ENCODE results near the gene KCNH1. TPM values are rescaled to one million over a fixed set of nuclear protein-coding genes. Genes with fewer than 3 reads are reported as not detected.

Gene KCNH1
- total RNA-seq, 1 experiment from 2014 or later, result not detected

- Histone ChIP-seq H3K36me3 (ENCODE audit: control insufficient read depth in 1 of 2, insufficient read depth in 2 of 2, low read length in 2 of 2) (no peaks in the 10 kb centered on the region), H3K4me3 (replicated peaks in 1 of 2; ENCODE audit: low read depth in 1 of 2, low read length in 2 of 2) (no peak overlapping the region), H2AFZ (ENCODE audit: low read depth, low read length, poor library complexity, severe bottlenecking) (no peak overlapping the region), H3K27me3 (ENCODE audit: insufficient read depth, low read length) (peaks cover 46% of the 10 kb centered on the region), H3K9me3 (ENCODE audit: control insufficient read depth in 1 of 2, insufficient read depth in 1 of 2, low read depth in 1 of 2, low read length in 2 of 2) (no peaks in the 10 kb centered on the region), H3K9ac (ENCODE audit: low read length) (no peak overlapping the region), H3K4me1 (ENCODE audit: control insufficient read depth in 1 of 2, insufficient read depth in 2 of 2, low read length in 2 of 2) (no peaks in the 10 kb centered on the region), H4K20me1 (ENCODE audit: insufficient read depth) (no peaks in the 10 kb centered on the region), H3K4me2 (ENCODE audit: low read length) (no peak overlapping the region), H3K27ac (ENCODE audit: low read depth, low read length) (no peak overlapping the region), H3K79me2 (ENCODE audit: insufficient read depth, low read length) (no peaks in the 10 kb centered on the region), H3K9me2 (ENCODE audit: insufficient read depth) (no peaks in the 10 kb centered on the region)
- BruUV-seq (replicated peaks), result no TSS peak
- intact Hi-C loops (cut with micrococcal nuclease), result no loop called here
- DNase-seq (ENCODE audit: low read depth, low spot score) (no peak), ATAC-seq (no peak)
- CTCF ChIA-PET, result no interaction called here
- POLR2A ChIA-PET, result no interaction called here
- TF ChIP-seq SRF (IDR thresholded peaks at IDR 0.05; ENCODE audit: low read depth) (no peak), RAD21 (IDR thresholded peaks at IDR 0.05; ENCODE audit: low read depth) (no peak), EGR1 (IDR thresholded peaks at IDR 0.05; ENCODE audit: low read depth) (no peak), SIN3A (IDR thresholded peaks at IDR 0.05; ENCODE audit: low read depth) (no peak), YY1 (IDR thresholded peaks at IDR 0.05; ENCODE audit: extremely low read depth, insufficient replicate concordance, low read depth, low read length) (no peak), REST (IDR thresholded peaks at IDR 0.05; ENCODE audit: low read depth) (no peak)
- RAD21 ChIA-PET (ENCODE audit: low non-redundant PET in 1 of 2, low total read pairs in 2 of 2, uncharacterized antibody in 2 of 2, unreplicated experiment in 2 of 2), result no interaction called here
These were observed 431.4 kb downstream of the KCNH1 start for GRCh38 chr1:210702506-210702905.

GRCh38 chr1:210700511-210700910, 433.4 kb downstream of the KCNH1 start:
- Histone ChIP-seq H2AFZ (ENCODE audit: low read depth, low read length, poor library complexity, severe bottlenecking) (no peak overlapping the region), H3K9ac (ENCODE audit: low read length) (no peak overlapping the region), H3K9me2 (ENCODE audit: insufficient read depth) (no peaks in the 10 kb centered on the region), H4K20me1 (ENCODE audit: insufficient read depth) (no peaks in the 10 kb centered on the region), H3K4me1 (ENCODE audit: control insufficient read depth in 1 of 2, insufficient read depth in 2 of 2, low read length in 2 of 2) (no peaks in the 10 kb centered on the region), H3K79me2 (ENCODE audit: insufficient read depth, low read length) (no peaks in the 10 kb centered on the region), H3K27me3 (ENCODE audit: insufficient read depth, low read length) (peaks cover 34% of the 10 kb centered on the region), H3K4me2 (ENCODE audit: low read length) (no peak overlapping the region), H3K27ac (ENCODE audit: low read depth, low read length) (no peak overlapping the region), H3K4me3 (replicated peaks in 1 of 2; ENCODE audit: low read depth in 1 of 2, low read length in 2 of 2) (no peak overlapping the region), H3K9me3 (ENCODE audit: control insufficient read depth in 1 of 2, insufficient read depth in 1 of 2, low read depth in 1 of 2, low read length in 2 of 2) (no peaks in the 10 kb centered on the region), H3K36me3 (ENCODE audit: control insufficient read depth in 1 of 2, insufficient read depth in 2 of 2, low read length in 2 of 2) (no peaks in the 10 kb centered on the region)
- intact Hi-C loops (cut with micrococcal nuclease), result no loop called here
- DNase-seq (ENCODE audit: low read depth, low spot score) (no peak), ATAC-seq (no peak)
- ChIA-PET POLR2A (no interaction called here), CTCF (no interaction called here), RAD21 (ENCODE audit: low non-redundant PET in 1 of 2, low total read pairs in 2 of 2, uncharacterized antibody in 2 of 2, unreplicated experiment in 2 of 2) (no interaction called here)
- BruUV-seq (replicated peaks), result no TSS peak
- no peak for TF ChIP-seq EZH2phosphoT487 (IDR thresholded peaks at IDR 0.05; ENCODE audit: borderline replicate concordance)
- TF ChIP-seq ZBTB33 (IDR thresholded peaks at IDR 0.05; ENCODE audit: extremely low read depth, insufficient replicate concordance, low read length), result no peak
- TF ChIP-seq YY1 (IDR thresholded peaks at IDR 0.05; ENCODE audit: extremely low read depth, insufficient replicate concordance, low read depth, low read length), result no peak
- no peak for TF ChIP-seq POLR2A (IDR thresholded peaks at IDR 0.05; ENCODE audit: borderline replicate concordance, extremely low read depth, insufficient read depth, insufficient read length)
- no peak for TF ChIP-seq SIN3A (IDR thresholded peaks at IDR 0.05; ENCODE audit: low read depth)
- TF ChIP-seq TCF7L2 (IDR thresholded peaks at IDR 0.05; ENCODE audit: borderline replicate concordance, extremely low read depth, insufficient read depth, insufficient read length), result no peak
- no peak for TF ChIP-seq ZFX (IDR thresholded peaks at IDR 0.05)
- no peak for TF ChIP-seq ATF3 (IDR thresholded peaks at IDR 0.05)

Data from HCT116 (cell line).